HG03457 (cell line): ENCODE data around the gene PTPRN2.

ENCODE experiments used
- ATAC-seq: cut with Tn5 transposase; IDR thresholded peaks from one replicate; pipeline ENCODE4 v1.9.1; 2021; ENCODE audit warnings: moderate number of reproducible peaks; ENCODE audit not compliant: unreplicated experiment

PTPRN2 gene

DNA sequence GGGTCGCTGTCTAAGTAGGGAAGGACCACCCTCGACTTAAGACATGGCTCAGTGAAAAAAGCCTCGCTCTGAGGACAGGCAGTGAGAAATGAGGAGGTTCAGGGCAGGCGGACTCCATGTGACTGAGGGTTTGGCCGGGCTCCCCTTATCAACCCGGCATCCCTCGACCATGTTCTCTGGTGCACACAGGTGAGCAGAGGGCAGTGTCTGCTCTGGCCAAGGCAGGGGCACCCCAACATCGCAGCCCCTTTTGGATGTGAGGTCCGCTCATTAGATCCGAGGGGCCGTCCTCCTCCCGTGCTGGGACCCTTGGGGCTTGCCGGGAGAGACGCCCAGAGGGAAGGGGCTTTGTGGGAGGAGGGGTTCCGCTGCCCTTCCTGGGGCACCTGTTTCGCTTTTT, 775.7 kb downstream of the PTPRN2 start:
- ATAC-seq, result no peak

DNA sequence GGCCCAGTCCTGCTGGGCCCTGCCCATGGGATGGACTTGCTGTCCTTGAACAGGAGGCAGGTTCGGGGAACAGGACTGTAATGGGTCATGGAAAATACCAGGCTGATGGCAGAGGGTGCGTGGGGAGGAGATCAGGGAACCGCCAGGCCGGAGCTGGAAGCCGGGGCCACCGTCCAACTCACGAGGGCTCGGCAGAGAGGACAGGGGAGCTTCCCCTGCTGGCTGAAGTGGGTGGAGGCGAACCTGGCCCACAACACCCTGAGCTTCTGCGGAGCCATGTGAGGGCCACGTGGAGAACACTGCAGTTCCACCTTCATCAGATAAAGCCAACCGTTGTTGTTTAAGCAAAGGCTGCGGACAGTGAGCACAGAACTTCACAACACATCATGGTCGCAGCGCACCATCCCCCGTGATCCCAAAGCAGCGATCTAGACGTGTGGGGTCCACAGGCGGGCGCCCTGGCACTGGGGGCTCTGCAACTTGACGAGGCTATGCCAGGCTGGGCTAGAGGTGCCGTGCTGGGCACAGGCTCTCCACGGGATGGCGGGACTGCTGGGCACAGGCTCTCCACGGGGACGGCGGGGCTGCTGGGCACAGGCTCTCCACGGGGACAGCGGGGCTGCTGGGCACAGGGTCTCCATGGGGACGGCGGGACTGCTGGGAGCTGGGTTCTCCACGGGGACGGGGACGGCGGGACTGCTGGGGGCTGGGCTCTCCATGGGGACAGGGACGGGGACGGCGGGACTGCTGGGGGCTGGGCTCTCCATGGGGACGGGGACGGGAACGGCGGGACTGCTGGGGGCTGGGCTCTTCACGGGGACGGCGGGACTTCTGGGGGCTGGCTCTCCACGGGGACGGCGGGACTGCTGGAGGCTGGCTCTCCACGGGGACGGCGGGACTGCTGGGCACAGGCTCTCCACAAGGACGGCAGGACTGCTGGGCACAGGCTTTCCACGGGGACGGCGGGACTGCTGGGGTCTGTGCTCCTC, 777.5 kb downstream of the PTPRN2 start:
- no peak for ATAC-seq

DNA sequence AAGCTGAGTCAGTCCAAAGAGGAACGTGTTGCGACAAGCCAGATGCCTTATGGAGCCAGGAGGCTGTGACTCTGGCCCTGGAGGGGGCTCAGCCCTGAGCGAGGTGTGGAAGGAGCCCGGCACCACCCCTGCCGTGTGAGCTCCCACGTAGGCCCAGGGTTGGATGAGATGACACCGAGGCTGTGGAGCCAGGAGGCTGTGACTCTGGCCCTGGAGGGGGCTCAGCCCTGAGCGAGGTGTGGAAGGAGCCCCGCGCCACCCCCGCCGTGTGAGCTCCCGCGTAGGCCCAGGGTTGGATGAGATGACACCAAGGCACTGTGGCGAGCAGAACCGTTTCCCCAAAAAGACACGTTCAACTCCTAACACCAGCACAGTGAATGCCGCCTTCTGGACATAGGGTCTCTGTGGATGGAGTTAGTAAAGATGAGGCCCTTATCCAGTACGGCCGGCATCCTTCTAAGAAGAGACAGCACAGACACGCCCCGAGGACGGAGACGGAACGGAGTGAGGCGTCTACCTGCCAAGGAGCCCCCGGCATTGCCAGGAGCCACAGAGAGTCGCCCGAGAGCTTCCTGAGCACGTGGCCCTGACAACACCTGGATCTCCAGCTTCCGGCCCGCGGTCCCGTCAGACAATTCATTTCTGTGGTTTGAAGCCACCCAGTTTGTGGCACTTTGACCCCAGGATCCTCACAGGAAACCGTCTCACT, 778.3 kb downstream of the PTPRN2 start:
- no peak for ATAC-seq

DNA sequence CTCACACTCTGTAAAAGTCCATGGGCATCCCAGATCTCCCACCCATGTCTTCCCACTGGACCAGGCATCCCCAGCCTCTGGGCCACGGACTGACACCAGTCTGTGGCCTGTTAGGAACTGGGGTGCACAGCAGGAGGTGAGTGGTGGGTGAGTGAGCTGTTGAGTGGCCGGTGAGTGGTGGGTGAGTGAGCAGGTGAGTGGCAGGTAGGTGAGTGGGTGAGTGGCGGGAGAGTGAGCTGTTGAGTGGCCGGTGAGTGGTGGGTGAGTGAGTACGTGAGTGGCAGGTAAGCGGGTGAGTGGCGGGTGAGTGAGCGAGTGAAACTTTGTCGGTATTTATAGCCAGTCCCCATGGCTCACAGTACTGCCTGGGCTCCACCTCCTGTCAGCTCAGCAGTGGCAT, 779.6 kb downstream of the PTPRN2 start:
- no peak for ATAC-seq

DNA sequence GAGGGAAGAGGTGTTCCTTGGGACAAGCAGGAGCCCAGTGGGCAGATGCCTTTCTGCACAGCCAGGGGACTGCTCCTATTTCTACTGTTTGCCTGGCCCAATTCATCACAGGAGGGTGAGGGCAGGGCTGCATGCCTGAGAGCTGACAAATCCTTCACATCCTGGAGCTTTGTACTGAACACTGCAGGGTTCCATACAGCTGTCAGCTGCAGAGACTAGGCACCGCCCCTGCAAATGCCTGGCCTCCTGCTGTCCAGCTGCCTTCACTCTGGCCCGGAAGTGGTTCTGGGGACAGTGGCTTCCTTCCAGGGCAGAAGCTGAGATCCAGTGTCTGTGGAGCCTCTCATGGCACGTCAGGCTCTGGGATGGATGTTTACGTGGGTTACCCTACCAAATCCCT, 780.1 kb downstream of the PTPRN2 start:
- ATAC-seq, result no peak

DNA sequence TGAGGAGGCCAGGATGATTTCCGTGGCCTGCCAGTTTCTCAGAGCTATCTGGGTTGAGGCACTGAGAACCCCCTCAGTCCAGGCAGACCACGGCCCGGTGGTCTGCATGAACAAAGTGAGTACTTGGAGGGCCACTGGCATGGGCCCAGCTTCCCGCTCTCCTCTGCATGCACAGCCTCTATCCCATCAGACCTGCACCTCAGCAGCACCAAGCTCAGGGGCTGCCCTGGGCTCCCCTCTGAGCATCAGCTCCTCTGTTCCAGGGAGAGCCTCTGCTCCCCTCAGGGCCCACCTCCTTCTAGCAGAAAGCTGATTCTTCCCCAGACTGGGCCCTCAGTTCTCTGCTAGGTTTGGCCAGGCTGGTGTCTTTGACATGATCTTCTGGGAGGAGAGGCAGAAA, 780.9 kb downstream of the PTPRN2 start:
- no peak for ATAC-seq

DNA sequence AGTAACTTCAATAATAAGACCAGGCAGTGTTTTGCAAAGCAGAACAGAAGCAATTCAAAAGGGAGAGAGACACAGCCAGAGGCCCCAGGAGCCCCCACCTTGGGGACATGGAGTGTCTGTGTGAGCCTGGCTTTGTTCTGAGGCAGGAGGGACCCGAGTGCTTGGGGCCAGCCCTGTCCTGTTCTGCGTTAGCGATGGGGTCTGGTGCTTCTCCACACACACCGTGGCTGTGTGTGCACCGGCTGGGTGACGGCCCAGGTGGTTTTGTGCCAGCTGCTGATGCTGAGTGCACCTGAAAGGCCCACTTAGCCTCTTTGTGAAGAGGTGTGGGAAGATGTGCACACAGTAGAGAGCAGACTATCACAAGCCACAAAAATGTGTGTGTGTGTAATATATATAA, 781.9 kb downstream of the PTPRN2 start:
- ATAC-seq, result no peak

DNA sequence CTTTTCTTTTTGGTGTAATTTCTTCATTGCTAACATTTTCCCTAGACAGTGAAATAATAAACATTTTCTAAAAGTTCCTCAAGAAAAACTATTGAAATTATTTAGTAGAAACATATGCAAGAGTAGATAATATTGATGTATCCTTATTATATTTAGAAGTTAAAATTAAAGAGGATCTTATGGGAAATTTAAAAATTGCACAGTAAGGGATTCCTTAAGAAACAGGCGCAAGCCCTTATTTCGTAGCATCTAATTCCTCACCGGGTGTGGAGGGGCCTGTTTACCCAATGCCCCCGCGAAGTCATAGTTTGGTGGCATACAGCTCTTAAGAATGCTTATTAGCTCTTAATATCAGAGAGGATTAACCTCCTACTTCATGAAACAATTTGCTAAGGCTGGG, 783.7 kb downstream of the PTPRN2 start:
- ATAC-seq, result no peak

DNA sequence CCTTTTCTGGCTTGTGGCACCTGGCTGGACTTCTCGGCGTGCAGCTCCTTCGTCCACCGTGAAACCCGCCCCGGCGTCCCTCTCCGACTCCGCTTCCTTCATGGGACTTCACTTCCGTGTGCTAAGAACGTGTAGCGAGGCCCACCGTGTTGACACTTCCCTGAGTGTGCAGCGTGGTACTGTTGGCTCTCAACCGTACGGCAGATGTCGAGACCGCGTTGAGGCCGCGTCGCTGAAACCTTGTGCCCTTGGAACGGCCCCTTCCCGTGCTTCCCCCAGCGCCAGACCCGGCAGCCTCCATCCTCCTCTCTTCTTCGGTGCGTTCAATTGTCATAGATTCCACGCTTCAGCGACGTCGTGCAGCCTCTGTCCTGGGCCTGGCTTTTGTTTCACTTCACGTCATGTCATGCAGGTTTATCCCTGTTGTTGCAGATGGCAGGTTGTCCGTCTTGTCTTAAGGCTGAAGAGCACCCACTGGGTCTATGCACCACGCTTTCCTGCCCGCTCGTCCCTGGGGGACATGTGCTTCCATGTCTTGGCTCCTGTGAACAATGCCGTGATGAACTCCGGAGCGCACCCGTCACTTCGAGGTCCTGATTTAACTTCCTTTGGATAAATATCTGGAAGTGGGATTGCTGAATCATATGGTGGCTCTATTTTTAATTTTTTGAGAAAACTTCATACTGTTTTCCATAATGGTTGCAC, 785.5 kb downstream of the PTPRN2 start:
- no peak for ATAC-seq

DNA sequence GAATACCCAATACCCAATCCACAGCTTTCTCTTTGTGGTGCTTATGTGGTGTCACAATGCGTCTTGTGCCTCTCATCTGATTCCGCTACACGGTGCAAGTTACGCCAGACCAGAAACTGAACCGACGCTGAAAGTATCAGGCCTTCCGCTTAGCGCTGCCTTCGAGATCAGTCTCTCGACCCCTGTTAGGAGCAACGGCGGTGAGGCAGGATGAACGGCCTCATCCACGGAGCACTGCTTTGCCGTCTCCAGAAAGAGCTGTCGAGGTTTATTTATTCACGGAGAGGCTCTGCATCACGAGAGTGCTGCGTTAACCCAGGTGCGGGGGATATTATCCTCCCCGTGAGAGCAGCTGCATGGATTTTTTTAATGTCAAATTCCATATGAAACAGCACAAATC, 786.5 kb downstream of the PTPRN2 start:
- no peak for ATAC-seq

DNA sequence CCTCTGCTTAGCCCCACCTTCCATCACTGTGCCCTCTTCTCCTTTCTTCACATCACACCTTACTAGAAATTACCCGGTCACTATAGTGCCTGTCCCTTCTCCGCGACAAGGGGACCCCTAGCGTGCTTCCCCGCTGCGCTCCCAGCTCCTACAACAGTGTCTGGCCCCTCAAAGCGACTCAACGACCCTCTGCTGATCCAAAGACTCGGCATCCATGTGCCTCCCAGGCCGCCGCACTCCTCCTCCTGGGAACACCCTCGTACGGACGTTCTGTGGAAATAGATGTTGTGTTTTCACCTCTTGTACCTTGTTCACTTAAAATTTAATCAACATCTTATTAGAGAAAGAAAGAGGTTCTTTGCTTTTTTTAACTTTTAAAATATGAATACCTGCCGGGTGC, 787.3 kb downstream of the PTPRN2 start:
- ATAC-seq, result no peak

DNA sequence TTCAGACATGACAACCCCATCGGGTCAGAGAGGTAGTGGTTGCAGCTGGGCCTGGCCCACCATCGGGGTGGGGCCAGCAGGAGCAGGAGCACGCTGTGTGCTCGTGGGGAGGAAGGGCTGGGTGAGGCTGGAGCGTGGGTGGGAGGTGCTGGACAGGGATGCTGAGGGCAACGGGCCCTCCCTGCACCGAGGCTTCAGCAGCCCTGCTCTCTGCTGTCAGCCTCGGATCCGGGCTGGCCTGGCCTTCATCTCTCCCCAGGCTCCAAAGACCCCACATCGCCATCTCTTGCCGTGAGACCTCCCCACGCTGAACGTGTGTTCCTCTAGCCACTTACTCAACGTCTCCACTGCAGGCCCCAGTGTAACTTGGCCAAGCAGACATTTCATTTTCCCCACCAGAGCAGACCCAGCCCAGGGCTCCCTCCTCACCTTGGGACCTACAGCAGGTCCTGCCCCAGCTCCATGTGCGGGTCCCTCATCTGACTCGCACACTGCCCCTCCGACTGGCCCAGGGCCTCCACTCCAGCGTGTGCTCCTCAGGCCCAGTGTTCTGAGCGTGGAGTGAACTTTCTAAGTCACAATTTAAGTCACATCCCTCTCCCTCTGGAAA, 788.4 kb downstream of the PTPRN2 start:
- ATAC-seq, result no peak

DNA sequence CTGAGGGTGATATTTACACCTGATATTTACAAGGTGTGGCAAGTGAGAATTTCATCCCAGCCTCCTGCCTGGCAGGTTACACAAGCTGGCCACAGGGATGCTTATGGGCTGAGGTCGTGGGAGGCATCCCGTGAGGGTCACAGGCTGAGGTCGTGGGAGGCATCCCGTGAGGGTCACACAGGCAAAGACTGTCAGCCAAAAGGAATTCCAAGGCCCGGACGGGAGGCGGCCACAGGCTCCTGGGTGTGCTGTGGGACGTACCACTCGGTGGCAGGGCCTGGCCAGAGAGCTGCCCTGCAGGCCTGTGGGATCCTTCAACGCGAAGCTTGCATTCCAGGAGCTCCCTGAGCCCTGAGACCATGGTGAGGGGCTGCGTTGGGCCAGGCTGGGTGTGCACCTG, 790.3 kb downstream of the PTPRN2 start:
- ATAC-seq, result no peak

DNA sequence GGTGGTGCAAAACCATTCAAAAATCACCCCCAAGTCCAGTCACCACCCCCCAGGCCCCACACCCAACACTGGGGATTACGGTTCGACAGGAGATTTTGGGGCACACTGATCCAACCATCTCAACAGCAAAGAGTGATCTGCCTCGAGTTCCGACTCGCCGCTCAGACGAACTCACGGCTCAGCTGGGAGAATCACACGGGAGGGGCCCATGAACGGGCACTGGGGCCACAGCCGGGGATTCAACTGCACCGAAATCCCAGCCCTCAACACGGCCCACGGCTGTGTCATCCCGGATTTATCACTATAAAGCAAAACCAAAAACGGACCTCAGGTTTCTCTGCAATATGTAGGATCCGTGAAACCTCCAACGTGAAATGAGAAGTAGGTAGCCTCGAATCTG, 790.8 kb downstream of the PTPRN2 start:
- no peak for ATAC-seq

DNA sequence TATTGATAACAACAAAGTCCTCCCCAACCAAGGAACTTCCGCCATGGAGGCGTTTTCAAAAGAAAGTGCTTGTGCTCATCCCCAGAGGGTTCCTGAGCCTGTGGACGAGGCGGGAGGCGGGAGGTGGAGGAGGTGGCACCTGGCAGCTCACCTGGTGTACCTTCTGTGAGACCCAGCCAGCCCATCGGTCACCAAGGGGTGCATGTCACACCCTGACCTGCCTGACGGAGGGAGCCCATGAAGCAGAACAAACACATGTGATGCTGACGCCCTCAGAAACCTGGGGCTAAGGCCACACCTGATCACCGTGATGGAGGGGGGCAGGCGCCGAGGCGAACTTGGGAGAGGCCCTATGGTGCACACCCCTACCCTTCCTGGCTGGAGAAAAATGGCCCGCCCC, 792.0 kb downstream of the PTPRN2 start:
- no peak for ATAC-seq

DNA sequence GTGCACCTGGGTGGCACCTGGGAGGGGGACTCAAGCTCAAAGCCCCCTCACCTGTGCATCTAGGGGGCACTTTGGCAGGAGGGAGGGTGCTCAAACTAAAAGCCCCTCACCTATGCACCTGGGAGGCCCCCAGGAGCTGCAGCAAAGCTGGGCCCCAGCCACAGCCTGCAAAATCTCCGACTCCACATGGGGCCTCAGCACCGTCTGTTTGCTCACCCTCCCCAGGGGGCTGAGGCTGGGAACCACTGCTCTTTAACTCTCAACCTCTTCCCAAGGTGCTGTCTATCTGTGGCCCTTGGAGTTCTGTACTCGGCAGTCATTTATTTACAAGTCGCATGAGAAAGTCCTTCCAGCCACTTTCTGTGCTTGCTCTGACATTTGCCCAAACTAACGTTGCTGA, 792.4 kb downstream of the PTPRN2 start:
- ATAC-seq, result no peak

DNA sequence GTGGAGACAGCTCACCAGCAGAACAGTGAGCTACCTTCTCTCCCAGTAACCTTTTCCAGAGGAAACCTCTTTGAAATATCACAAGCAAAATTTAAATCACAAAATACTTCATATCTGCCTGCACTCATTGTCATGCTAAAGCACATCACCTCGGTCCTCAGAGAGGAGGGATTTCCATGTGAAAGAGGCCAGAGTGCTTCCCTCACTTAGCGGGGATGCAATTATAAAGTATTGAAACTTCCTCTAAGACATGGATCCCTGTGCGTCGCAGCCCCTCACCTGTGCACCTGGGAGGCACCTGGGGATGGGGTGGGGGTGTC, 792.9 kb downstream of the PTPRN2 start:
- ATAC-seq, result no peak

DNA sequence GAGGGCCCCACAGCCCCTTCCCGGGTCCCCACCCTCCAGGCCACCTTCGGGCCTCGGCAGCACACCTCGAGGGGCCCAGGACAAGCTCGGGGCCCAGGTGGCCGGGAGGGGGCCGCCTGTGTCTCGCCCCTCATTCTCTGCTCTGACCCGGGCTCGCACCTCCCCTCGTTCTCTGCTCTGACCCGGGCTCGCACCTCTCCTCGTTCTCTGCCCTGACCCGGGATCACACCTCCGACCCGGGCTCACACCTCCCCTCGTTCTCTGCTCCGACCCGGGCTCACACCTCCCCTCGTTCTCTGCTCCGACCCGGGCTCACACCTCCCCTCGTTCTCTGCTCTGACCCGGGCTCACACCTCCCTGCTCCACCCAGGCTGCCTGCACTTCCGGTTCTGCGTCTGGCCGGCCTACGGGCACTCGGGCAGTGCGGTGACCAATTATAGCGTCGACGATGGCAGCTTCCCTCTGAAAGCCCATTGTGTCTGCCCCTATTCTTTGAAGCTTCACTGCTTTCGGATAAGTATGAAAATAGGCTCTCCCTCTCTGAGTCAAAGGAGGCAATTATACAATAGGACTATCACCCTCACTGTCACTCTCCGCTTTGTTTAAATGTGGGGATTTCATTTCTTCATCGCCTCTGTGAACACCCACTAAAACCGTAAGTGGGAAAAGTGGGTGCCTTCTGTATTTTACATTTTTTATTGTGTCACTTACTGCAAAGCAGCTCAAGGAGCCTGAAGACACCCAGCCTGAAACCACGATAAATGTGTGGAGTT, 793.5 kb downstream of the PTPRN2 start:
- no peak for ATAC-seq

DNA sequence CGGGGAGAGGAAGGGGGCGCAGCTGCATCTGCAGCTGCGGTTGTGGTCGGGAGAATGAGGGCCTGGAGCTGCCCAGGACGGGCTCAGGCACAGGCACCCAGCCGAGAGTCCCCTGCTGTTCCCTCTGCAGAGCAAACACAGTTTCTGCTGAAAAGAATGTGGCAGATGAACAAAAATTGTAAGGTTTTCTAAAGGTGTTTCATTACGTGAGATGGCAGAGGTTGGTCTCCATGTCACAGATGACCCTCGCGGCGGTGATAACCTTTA, 794.6 kb downstream of the PTPRN2 start:
- ATAC-seq, result no peak

DNA sequence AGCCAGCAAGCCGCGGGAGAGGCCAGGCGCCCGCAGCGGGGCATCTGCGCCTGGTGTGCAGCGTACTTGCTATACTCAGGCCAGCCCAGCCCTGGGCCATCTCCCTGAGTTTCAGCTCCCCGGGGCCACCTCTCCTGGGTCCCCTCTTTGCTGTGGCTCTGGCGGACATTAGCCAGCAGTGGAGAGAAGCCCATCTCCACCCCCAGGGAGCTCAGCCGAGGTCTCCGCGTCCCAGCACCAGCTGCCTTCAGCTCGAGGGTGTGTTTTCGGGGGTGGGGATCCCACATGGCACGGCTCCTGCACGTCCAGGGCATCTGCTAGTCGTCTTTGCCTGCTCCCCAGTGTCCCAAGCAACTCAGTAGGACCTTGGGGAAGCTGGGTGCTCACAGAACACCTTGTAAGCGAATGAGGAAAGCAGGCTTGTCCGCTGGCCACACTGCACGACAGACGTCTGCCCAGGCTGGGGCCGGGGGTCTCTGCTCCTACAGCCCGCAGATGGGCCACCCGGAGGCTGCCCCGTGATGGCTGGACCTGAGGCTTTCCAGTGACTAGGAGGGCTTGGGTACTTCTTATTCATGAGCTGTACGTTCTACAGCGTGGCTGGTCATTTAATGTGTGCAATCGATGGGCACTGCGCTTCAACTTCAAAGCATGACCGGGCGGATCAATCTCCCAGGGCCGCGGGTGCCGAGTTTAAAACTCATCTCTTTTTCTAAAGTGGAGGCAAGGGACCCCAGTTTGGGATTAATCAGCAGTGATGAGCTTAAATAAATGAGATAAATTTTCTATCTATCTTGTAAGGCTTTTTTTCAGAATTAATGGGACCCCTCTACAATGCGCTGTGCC, 795.2 kb downstream of the PTPRN2 start:
- no peak for ATAC-seq
